Heart right ventricle (tissue), 16 donors: ENCODE results near the gene LCTL. TPM values are rescaled to one million over a fixed set of nuclear protein-coding genes. Genes with fewer than 3 reads are reported as not detected.

ENCODE experiments used
- ATAC-seq, 8 donors: fragments of 200-7000 bp; cut with Tn5 transposase; one replicate each; pipeline ENCODE4 v1.9.1; 2020; ENCODE audit warnings: mild to moderate bottlenecking in 8 of 8, moderate library complexity in 8 of 8, moderate number of reproducible peaks in 1 of 8
- DNase-seq, 2 donors: peaks; one replicate each; pipeline ENCODE4 v3.0.0-alpha.2; 2020
- H3K27ac ChIP-seq, 10 donors: fragments of 200-600 bp; sonication (generic) in 2 of 10; one replicate each; pipeline versions ENCODE4 v1.5.0 to v1.8.0; 2020 to 2022; ENCODE audit warnings: mild to moderate bottlenecking in 3 of 10
- H3K27me3 ChIP-seq, 7 donors: fragments of 200-600 bp; one replicate each; pipeline ENCODE4 v1.8.0; 2021 to 2022; ENCODE audit warnings: mild to moderate bottlenecking in 2 of 7
- H3K36me3 ChIP-seq, 9 donors: fragments of 200-600 bp; sonication (generic) in 1 of 9; one replicate each; pipeline versions ENCODE4 v1.5.0 to v1.8.0; 2020 to 2022; ENCODE audit warnings: mild to moderate bottlenecking in 2 of 9
- H3K4me1 ChIP-seq, 9 donors: fragments of 200-600 bp; sonication (generic) in 1 of 9; one replicate each; pipeline versions ENCODE4 v1.5.0 to v1.8.0; 2020 to 2022; ENCODE audit warnings: mild to moderate bottlenecking in 4 of 9
- H3K4me3 ChIP-seq, 10 donors: fragments of 200-600 bp; sonication (generic) in 2 of 10; one replicate each; pipeline versions ENCODE4 v1.5.0 to v1.8.0; 2020 to 2022; ENCODE audit warnings: mild to moderate bottlenecking in 7 of 10, moderate library complexity in 2 of 10
- H3K9me3 ChIP-seq, 11 donors: fragments of 200-600 bp in 10 of 11; sonication (generic) in 2 of 11; one replicate each; pipeline versions ENCODE4 v1.5.0 to v1.8.0; 2013 to 2022; ENCODE audit warnings: mild to moderate bottlenecking in 2 of 11, control low read depth in 1 of 11, moderate library complexity in 1 of 11
- CTCF ChIP-seq, 9 donors: fragments of 200-600 bp; sonication (generic) in 2 of 9; IDR thresholded peaks; one replicate each; pipeline versions ENCODE4 v1.5.0 to v1.8.0; 2021 to 2022; ENCODE audit warnings: antibody characterized with exemption in 9 of 9, mild to moderate bottlenecking in 5 of 9, moderate library complexity in 1 of 9
- WGBS, 2 donors: extraction: QIAGEN DNeasy Blood & Tissue Kit; methylation state at CpG; one replicate each; pipeline ENCODE4 v1.1.7; 2013; ENCODE audit warnings: inconsistent platforms in 1 of 2; 5-methylcytosine and 5-hydroxymethylcytosine counted together
- intact Hi-C, 10 donors: fragments of 100-400 bp; cut with DNase I; formaldehyde crosslinking; loops; one replicate each; pipeline versions ENCODE4 v1.11.1 to v1.14.2; 2022
- polyA plus RNA-seq, 2 donors: library from polyadenylated mRNA; stranded (reverse); fragments of 200-250 nt; gene quantifications; one replicate each; pipeline ENCODE4 v1.2.3, GENCODE V29; 2013
- total RNA-seq, 10 donors: library from RNA; stranded (reverse); fragmentation: NEBNext Ultra II Directional in 3 of 10; extraction: Animal tissue kit (Norgen Biotek cat#: 25700) in 3 of 10; gene quantifications; one replicate each; pipeline versions ENCODE4 v1.2.1 to v1.2.4, GENCODE V29; 2021 to 2023
- donor health status: Arrhythmogenic right ventricular cardiomyopathy.
- donor health status: ischemic (EF 13 %, LVEDD 7.1; RV severe dilation, severe dysfunction).
- donor health status: healthy with polysubstance abuse.
- donor health status: DM: no; HTN: yes; CAD: no.
- donor health status: DM: no; HTN: no; CAD: no.
- donor health status: ischemic (EF 25% LVEDD 6.9; RV normal size, moderate dysfunction).
- donor health status: ischemic (EF 25% LVEDD 5.7; RV mildly dilated, moderate dysfunction).
- donor health status: healthy.
- donor health status: DM: yes; HTN: yes; CAD: no.
- donor health status: Ischemic cardiomyopathy.
- donor health status: ischemic (EF 35%, LVEDD 5.7; RV mildly dilated, moderate dysfunction).
- donor health status: nonischemic (EF 11% LVEDD 7.7; RV severe dilation, severe dysfunction).
- donor health status: DM: yes; HTN: yes; CAD: no.
- donor health status: PGD.
- donor health status: ischemic (EF 29% LVEDD 5.4; RV normal size, mild dysfunction).
- donor health status: nonischemic (EF 23%, LVEDD 6.1; RV moderate dilation, normal function).

Gene LCTL
- total and polyA plus RNA-seq, 12 donors: 0.16 TPM; not detected in 11

DNA sequence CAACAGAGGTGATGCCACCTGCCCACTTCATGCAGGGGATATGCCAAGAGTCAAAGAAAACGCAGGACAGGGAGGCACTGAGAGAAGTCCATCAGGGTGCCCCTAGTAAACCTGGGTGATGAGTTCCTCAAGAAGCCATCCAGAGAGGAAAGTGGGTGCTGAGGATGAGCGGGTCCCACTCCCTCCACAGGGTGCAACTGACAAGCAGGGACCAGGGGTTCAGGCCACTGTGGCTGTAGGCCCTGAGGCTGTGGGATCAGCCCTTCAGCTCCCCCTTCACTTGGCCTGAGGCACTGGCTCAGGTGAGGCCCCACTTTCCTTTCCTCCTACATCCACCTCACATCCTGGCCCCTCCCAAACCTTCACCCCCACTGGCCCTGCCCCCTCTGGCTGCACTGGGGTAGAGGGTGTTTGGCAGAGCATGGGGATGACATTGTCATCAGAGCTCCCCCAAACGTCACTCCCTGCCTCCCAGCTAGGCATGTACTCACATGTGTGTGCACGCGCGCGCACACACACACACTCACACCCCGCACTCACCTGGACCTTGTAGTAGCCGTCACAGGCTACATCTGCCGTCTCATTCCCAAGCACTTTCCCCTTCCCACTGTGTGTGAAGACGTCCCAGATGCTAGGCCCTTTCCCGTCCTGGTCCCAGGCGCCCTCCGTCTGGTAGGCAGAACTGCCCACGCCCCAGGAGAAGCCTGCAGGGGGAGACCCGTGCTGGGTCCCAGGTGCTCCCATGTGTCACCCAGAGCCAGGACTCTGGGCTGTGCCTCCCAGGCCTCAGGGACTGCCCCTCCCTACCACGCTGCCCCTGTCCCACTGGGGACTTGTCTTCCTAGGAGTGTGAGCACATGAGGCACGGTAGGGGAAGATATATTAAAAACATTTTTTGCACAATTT lies 1.4 kb downstream of the LCTL start:
- DNase-seq (no peak), ATAC-seq (peak in 1 of 8 donors; percentile 31)
- no peak overlapping the region for H3K4me3 ChIP-seq
- H3K4me1 ChIP-seq: peaks cover 0 to 7% (median 0%) of the 10 kb centered on the region in 9 donors
- intact Hi-C loops: no loop called here
- 83 to 88% methylated on average over 18 of the region's 18 CpGs for WGBS, 2 donors
- H3K36me3 ChIP-seq: no peaks in the 10 kb centered on the region
- no peak for TF ChIP-seq CTCF (IDR thresholded peaks at IDR 0.05)
- no peaks in the 10 kb centered on the region for H3K9me3 ChIP-seq
- no peaks in the 10 kb centered on the region for H3K27me3 ChIP-seq
- H3K27ac ChIP-seq: no peak overlapping the region

DNA sequence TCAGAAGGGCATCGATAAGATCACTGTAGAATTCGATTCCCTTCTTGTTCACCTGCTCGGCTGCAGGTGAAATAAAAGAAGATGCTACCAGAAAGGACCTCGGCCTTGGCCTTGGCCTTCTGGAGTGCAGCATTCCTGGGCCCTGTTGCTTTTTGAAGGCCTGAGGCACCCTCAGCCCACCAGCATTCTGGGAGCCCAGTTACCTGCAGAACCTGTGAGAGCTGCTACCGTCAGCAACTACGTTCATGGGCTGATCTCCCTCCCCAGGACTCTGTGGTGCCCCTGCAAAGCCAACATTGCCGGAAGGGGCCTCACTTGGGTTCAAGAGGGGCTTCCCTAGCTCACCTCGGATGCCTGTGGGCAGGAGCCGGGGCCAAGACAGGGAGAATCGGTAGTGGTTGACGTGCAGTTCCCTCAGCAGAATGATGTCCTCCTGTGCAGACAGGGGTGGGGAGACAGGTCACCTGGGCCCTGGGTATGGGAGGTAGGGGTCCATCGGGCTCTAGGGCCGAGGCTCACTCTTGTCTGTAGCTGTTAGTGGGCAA lies 2.2 kb downstream of the LCTL start:
- Histone ChIP-seq H3K4me3 (no peak overlapping the region), H3K27me3 (no peaks in the 10 kb centered on the region), H3K9me3 (no peaks in the 10 kb centered on the region), H3K36me3 (no peaks in the 10 kb centered on the region), H3K4me1 (peaks cover 0 to 7% (median 0%) of the 10 kb centered on the region in 9 donors), H3K27ac (no peak overlapping the region)
- ATAC-seq (no peak), DNase-seq (no peak)
- WGBS, 2 donors: 93 to 95% methylated on average over 13 of the region's 13 CpGs
- intact Hi-C loops: no loop called here
- TF ChIP-seq CTCF (IDR thresholded peaks at IDR 0.05): no peak

GRCh38 chr15:66563126-66563525 lies 2.7 kb downstream of the LCTL start:
- no peak for ATAC-seq
- H3K27ac ChIP-seq: no peak overlapping the region
- DNase-seq: no peak
- peaks cover 0 to 7% (median 0%) of the 10 kb centered on the region in 9 donors for H3K4me1 ChIP-seq
- H3K36me3 ChIP-seq: no peaks in the 10 kb centered on the region
- no peaks in the 10 kb centered on the region for H3K27me3 ChIP-seq
- H3K4me3 ChIP-seq: no peak overlapping the region
- no peaks in the 10 kb centered on the region for H3K9me3 ChIP-seq
- no peak for TF ChIP-seq CTCF (IDR thresholded peaks at IDR 0.05)
- 90 to 92% methylated on average over 4 of the region's 4 CpGs for WGBS, 2 donors
- intact Hi-C loops: no loop called here

GRCh38 chr15:66560856-66561525 lies 4.8 kb downstream of the LCTL start:
- intact Hi-C loops: no loop called here
- TF ChIP-seq CTCF (IDR thresholded peaks at IDR 0.05): no peak
- H3K4me3 ChIP-seq: no peak overlapping the region
- no peaks in the 10 kb centered on the region for H3K27me3 ChIP-seq
- H3K27ac ChIP-seq: no peak overlapping the region
- ATAC-seq: no peak
- H3K36me3 ChIP-seq: no peaks in the 10 kb centered on the region
- peaks cover 0 to 6% (median 0%) of the 10 kb centered on the region in 11 donors for H3K9me3 ChIP-seq
- 91 to 93% methylated on average over 18 of the region's 18 CpGs for WGBS, 2 donors
- H3K4me1 ChIP-seq: no peaks in the 10 kb centered on the region
- DNase-seq: no peak
